Astrocyte (in vitro differentiated cells and primary cell): ENCODE data around the gene GTF2H4. TPM values are rescaled to one million over a fixed set of nuclear protein-coding genes. Genes with fewer than 3 reads are reported as not detected.
"Not testable (repeated sequence)": the region's sequence is repeated elsewhere in the genome, so short reads cannot be mapped to it uniquely, and the experiment has no call there.

Source experiments
- DNase-seq: peaks from one replicate; pipeline ENCODE4 v3.0.0-alpha.2; 2010; ENCODE audit warnings: low read depth
- FAIRE-seq: peaks from 2 replicates; lab custom pipeline; 2011; peaks lifted over from hg19 to GRCh38; lab: Jason Lieb, UNC
- H2AFZ ChIP-seq: 2 replicates; pipeline ENCODE4 v1.6.0; 2012; ENCODE audit warnings: low read depth, low read length, inconsistent platforms
- H3K27ac ChIP-seq: 2 replicates; pipeline ENCODE4 v1.5.1; 2011; ENCODE audit warnings: low read depth, low read length, inconsistent platforms
- H3K27me3 ChIP-seq: 2 replicates; pipeline ENCODE4 v1.6.0; 2011; ENCODE audit warnings: low read length, inconsistent platforms; ENCODE audit not compliant: insufficient read depth
- H3K36me3 ChIP-seq: 2 replicates; pipeline ENCODE4 v1.5.1; 2011; ENCODE audit warnings: low read length, inconsistent platforms; ENCODE audit not compliant: insufficient read depth
- H3K4me1 ChIP-seq: 2 replicates; pipeline ENCODE4 v1.5.1; 2011; ENCODE audit warnings: low read length, inconsistent platforms; ENCODE audit not compliant: insufficient read depth
- H3K4me2 ChIP-seq: 2 replicates; pipeline ENCODE4 v1.6.0; 2012; ENCODE audit warnings: low read length, inconsistent platforms
- H3K4me3 ChIP-seq: 2 replicates; pipeline ENCODE4 v1.5.1; 2011; ENCODE audit warnings: low read depth, mild to moderate bottlenecking, low read length, inconsistent platforms; ENCODE audit not compliant: insufficient read depth
- H3K79me2 ChIP-seq: 2 replicates; pipeline ENCODE4 v1.6.0; 2012; ENCODE audit warnings: mild to moderate bottlenecking, low read length, inconsistent platforms; ENCODE audit not compliant: insufficient read depth
- H3K9ac ChIP-seq: 2 replicates; pipeline ENCODE4 v1.6.0; 2012; ENCODE audit warnings: mild to moderate bottlenecking, low read length, inconsistent platforms
- H3K9me3 ChIP-seq: 2 replicates; pipeline ENCODE4 v1.5.1; 2012; ENCODE audit warnings: low read depth, mild to moderate bottlenecking, low read length, inconsistent platforms; ENCODE audit not compliant: insufficient read depth
- H4K20me1 ChIP-seq: 2 replicates; pipeline ENCODE4 v1.6.0; 2012; ENCODE audit warnings: low read length, inconsistent platforms; ENCODE audit not compliant: insufficient read depth
- H3K27ac Mint-ChIP-seq: one replicate; pipeline ENCODE4 v1.8.0; 2021; ENCODE audit warnings: mild to moderate bottlenecking, mixed read lengths; ENCODE audit not compliant: unreplicated experiment
- H3K27me3 Mint-ChIP-seq: one replicate; pipeline ENCODE4 v1.8.0; 2021; ENCODE audit warnings: low read depth, mixed read lengths; ENCODE audit not compliant: unreplicated experiment
- H3K36me3 Mint-ChIP-seq: one replicate; pipeline ENCODE4 v1.8.0; 2021; ENCODE audit warnings: low read depth, mixed read lengths; ENCODE audit not compliant: unreplicated experiment
- H3K4me1 Mint-ChIP-seq: one replicate; pipeline ENCODE4 v1.8.0; 2021; ENCODE audit warnings: low read depth, mixed read lengths; ENCODE audit not compliant: unreplicated experiment
- H3K4me3 Mint-ChIP-seq: one replicate; pipeline ENCODE4 v1.8.0; 2021; ENCODE audit warnings: mild to moderate bottlenecking, moderate library complexity, mixed read lengths; ENCODE audit not compliant: unreplicated experiment
- H3K9me3 Mint-ChIP-seq: one replicate; pipeline ENCODE4 v1.8.0; 2021; ENCODE audit warnings: mild to moderate bottlenecking, mixed read lengths; ENCODE audit not compliant: unreplicated experiment
- EZH2 ChIP-seq: IDR thresholded peaks from 2 replicates; pipeline ENCODE4 v1.6.1; 2012; ENCODE audit warnings: mild to moderate bottlenecking, low read length, inconsistent platforms; ENCODE audit not compliant: insufficient read depth
- total RNA-seq: library from RNA; stranded (reverse); gene quantifications from 2 replicates; pipeline ENCODE4 v1.2.1, GENCODE V29; 2021
- TF ChIP-seq, protein P1 (sequence below): IDR thresholded peaks from 2 replicates; pipeline ENCODE4 v1.5.1; 2011; ENCODE audit warnings: low read depth, mild to moderate bottlenecking, inconsistent platforms, low read length, moderate library complexity; ENCODE audit not compliant: insufficient read depth

GTF2H4 gene
- total RNA-seq, 1 donor from 2014 or later: 34.3 TPM

DNA sequence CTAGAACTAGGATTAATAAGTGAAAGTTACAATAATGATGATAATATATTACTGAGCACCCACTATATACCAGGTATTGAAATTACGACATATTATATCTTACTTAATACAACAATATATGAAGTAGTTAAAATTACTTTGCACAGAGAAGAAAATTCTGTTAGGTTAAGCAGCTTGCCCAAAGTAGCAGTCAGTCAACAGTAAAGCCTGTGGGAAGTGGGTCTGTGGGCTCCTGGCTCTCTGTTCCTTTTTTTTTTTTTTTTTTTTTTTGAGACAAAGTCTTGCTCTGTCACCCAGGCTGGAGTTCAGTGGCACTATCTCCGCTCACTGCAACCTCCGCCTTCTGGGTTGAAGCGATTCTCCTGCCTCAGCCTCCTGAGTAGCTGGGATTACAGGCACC lies 4.8 kb upstream of the GTF2H4 start:
- H3K9me3 Mint-ChIP-seq: no peaks in the 10 kb centered on the region
- FAIRE-seq: no peak
- TF ChIP-seq, protein P1, sequence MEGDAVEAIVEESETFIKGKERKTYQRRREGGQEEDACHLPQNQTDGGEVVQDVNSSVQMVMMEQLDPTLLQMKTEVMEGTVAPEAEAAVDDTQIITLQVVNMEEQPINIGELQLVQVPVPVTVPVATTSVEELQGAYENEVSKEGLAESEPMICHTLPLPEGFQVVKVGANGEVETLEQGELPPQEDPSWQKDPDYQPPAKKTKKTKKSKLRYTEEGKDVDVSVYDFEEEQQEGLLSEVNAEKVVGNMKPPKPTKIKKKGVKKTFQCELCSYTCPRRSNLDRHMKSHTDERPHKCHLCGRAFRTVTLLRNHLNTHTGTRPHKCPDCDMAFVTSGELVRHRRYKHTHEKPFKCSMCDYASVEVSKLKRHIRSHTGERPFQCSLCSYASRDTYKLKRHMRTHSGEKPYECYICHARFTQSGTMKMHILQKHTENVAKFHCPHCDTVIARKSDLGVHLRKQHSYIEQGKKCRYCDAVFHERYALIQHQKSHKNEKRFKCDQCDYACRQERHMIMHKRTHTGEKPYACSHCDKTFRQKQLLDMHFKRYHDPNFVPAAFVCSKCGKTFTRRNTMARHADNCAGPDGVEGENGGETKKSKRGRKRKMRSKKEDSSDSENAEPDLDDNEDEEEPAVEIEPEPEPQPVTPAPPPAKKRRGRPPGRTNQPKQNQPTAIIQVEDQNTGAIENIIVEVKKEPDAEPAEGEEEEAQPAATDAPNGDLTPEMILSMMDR: no peak
- no peak for TF ChIP-seq EZH2

GRCh38 chr6:30907290-30907757 lies 683 bp upstream of the GTF2H4 start:
- FAIRE-seq, H3K27ac Mint-ChIP-seq, H3K36me3 Mint-ChIP-seq, H3K9me3 Mint-ChIP-seq, H3K36me3 ChIP-seq, DNase-seq, H3K4me1 Mint-ChIP-seq, H3K9me3 ChIP-seq, H3K4me1 ChIP-seq, H4K20me1 ChIP-seq, H3K27me3 ChIP-seq, H3K27me3 Mint-ChIP-seq: not testable (repeated sequence)
- Histone ChIP-seq H2AFZ (peak overlapping the region; percentile 76), H3K27ac (peak overlapping the region; percentile 7), H3K79me2 (peaks cover 21% of the 10 kb centered on the region), H3K9ac (peak overlapping the region; percentile 96), H3K4me2 (peak overlapping the region; percentile 85), H3K4me3 (peak overlapping the region; percentile 95)
- peak overlapping the region; percentile 99 for H3K4me3 Mint-ChIP-seq

More for the DNA sequence above, 4.8 kb upstream of the GTF2H4 start:
- Histone ChIP-seq H4K20me1 (no peaks in the 10 kb centered on the region), H3K79me2 (peaks cover 3% of the 10 kb centered on the region), H3K36me3 (no peaks in the 10 kb centered on the region), H3K4me1 (no peaks in the 10 kb centered on the region), H2AFZ (no peak overlapping the region), H3K27ac (no peak overlapping the region), H3K9me3 (no peaks in the 10 kb centered on the region), H3K4me2 (no peak overlapping the region), H3K27me3 (no peaks in the 10 kb centered on the region), H3K9ac (no peak overlapping the region), H3K4me3 (no peak overlapping the region)
- Mint-ChIP-seq H3K4me1 (no peaks in the 10 kb centered on the region), H3K4me3 (no peak overlapping the region), H3K36me3 (peaks cover 7% of the 10 kb centered on the region), H3K27me3 (no peaks in the 10 kb centered on the region), H3K27ac (no peak overlapping the region)
- no peak for DNase-seq

DNA sequence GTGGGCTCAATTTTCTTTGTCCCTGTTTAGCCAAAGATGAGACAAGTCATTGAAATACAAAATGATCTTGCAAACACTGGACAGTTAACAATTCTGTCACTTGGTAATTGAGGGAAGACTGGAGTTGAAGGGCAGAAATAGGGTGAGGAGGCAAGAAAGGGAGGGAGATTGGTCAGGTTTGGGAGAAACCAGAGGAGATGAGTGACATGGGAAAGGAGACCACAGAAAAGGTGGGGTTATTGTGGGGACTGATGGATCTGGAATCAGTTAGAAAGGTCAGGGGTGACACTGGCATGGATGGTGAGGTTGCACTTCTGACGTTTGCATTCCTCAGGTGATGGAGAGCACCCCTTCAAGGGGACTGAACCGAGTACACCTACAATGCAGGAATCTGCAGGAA lies 693 bp downstream of the GTF2H4 start:
- peaks cover 12% of the 10 kb centered on the region for H3K4me1 ChIP-seq
- no peak overlapping the region for H3K27ac ChIP-seq
- Mint-ChIP-seq H3K4me1 (peaks cover 6% of the 10 kb centered on the region), H3K9me3 (no peaks in the 10 kb centered on the region), H3K27ac (peak overlapping the region; percentile 93), H3K27me3 (no peaks in the 10 kb centered on the region), H3K36me3 (peaks cover 12% of the 10 kb centered on the region), H3K4me3 (peak overlapping the region; percentile 99)
- H3K27me3 ChIP-seq: no peaks in the 10 kb centered on the region
- peak overlapping the region; percentile 95 for H3K4me3 ChIP-seq
- H4K20me1 ChIP-seq: no peaks in the 10 kb centered on the region
- no peaks in the 10 kb centered on the region for H3K9me3 ChIP-seq
- peak overlapping the region; percentile 85 for H3K4me2 ChIP-seq
- peaks cover 21% of the 10 kb centered on the region for H3K79me2 ChIP-seq
- peak overlapping the region; percentile 77 for H2AFZ ChIP-seq
- TF ChIP-seq, protein P1: no peak
- FAIRE-seq (no peak), DNase-seq (no peak)
- peak overlapping the region; percentile 96 for H3K9ac ChIP-seq
- H3K36me3 ChIP-seq: peaks cover 13% of the 10 kb centered on the region

- not testable (repeated sequence) for H3K27ac Mint-ChIP-seq, H3K27ac ChIP-seq, H3K9me3 Mint-ChIP-seq, H2AFZ ChIP-seq, H3K4me1 Mint-ChIP-seq, H4K20me1 ChIP-seq, H3K9ac ChIP-seq, H3K27me3 ChIP-seq, FAIRE-seq, DNase-seq, H3K4me3 ChIP-seq, H3K27me3 Mint-ChIP-seq, H3K9me3 ChIP-seq, H3K4me2 ChIP-seq, H3K4me3 Mint-ChIP-seq
- peaks cover 20% of the 10 kb centered on the region for H3K4me1 ChIP-seq
- peaks cover 13% of the 10 kb centered on the region for H3K36me3 ChIP-seq
- H3K36me3 Mint-ChIP-seq: peaks cover 12% of the 10 kb centered on the region
- peaks cover 21% of the 10 kb centered on the region for H3K79me2 ChIP-seq
These were observed 2.5 kb downstream of the GTF2H4 start for GRCh38 chr6:30910473-30910872.
